Glutamatergic neuron (in vitro differentiated cells): Measurements from ENCODE around the gene BAHD1. TPM values are rescaled to one million over a fixed set of nuclear protein-coding genes. Genes with fewer than 3 reads are reported as not detected.
"Not testable (repeated sequence)": the region's sequence is repeated elsewhere in the genome, so short reads cannot be mapped to it uniquely, and the experiment has no call there.

Source experiments
- DNase-seq: peaks from one replicate; pipeline ENCODE4 v3.0.0; 2022
- H3K27ac Mint-ChIP-seq: one replicate; pipeline ENCODE4 v1.8.0; 2020; ENCODE audit warnings: mild to moderate bottlenecking, mixed read lengths, inconsistent platforms; ENCODE audit not compliant: unreplicated experiment
- H3K27me3 Mint-ChIP-seq: one replicate; pipeline ENCODE4 v1.8.0; 2020; ENCODE audit warnings: mild to moderate bottlenecking, moderate library complexity, mixed read lengths, inconsistent platforms; ENCODE audit not compliant: unreplicated experiment
- H3K36me3 Mint-ChIP-seq: one replicate; pipeline ENCODE4 v1.8.0; 2020; ENCODE audit warnings: mild to moderate bottlenecking, mixed read lengths, inconsistent platforms; ENCODE audit not compliant: unreplicated experiment
- H3K4me1 Mint-ChIP-seq: one replicate; pipeline ENCODE4 v1.8.0; 2020; ENCODE audit warnings: mild to moderate bottlenecking, low read depth, mixed read lengths, inconsistent platforms; ENCODE audit not compliant: unreplicated experiment
- H3K4me3 Mint-ChIP-seq: one replicate; pipeline ENCODE4 v1.8.0; 2020; ENCODE audit warnings: mild to moderate bottlenecking, mixed read lengths, inconsistent platforms; ENCODE audit not compliant: unreplicated experiment
- H3K9me3 Mint-ChIP-seq: one replicate; pipeline ENCODE4 v1.8.0; 2020; ENCODE audit warnings: mild to moderate bottlenecking, moderate library complexity, mixed read lengths, inconsistent platforms; ENCODE audit not compliant: unreplicated experiment
- total RNA-seq: library from RNA; stranded (reverse); fragmentation: NEBNext Ultra II Directional; extraction: Animal tissue kit (Norgen Biotek cat#: 25700); gene quantifications from one replicate; pipeline ENCODE4 v1.2.1, GENCODE V29; 2021; ENCODE audit not compliant: unreplicated experiment
- TF ChIP-seq, protein P1 (sequence below): fragments of 200-600 bp; sonication (generic); IDR thresholded peaks from one replicate; pipeline ENCODE4 v1.5.0; 2021; ENCODE audit not compliant: partially characterized antibody, unreplicated experiment

BAHD1 gene
- total RNA-seq, 1 donor from 2014 or later, result 29.9 TPM

DNA sequence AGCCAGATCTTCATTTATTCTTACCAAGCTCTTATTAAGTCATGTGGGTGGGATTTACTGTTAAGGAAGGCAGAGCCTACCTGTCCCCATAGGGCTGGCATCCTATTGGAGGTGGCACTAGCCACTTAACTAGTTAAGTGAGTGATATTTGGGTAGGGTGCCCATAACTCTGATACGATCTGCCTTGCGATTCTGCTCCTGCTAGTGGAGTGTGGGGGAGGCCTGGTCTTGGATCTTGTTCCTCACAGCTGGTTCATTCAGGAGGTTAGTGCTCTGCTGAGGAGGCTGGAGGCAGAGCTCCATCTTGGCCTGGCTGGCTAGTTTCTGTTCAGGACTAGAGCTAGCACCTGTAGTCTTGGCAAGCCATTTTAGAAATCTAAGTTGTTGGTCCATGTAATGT lies 9.3 kb downstream of the BAHD1 start:
- Mint-ChIP-seq H3K4me3 (no peak overlapping the region), H3K27me3 (peaks cover 3% of the 10 kb centered on the region), H3K27ac (no peak overlapping the region), H3K9me3 (peaks cover 5% of the 10 kb centered on the region), H3K4me1 (peaks cover 14% of the 10 kb centered on the region), H3K36me3 (no peaks in the 10 kb centered on the region)
- TF ChIP-seq, protein P1, sequence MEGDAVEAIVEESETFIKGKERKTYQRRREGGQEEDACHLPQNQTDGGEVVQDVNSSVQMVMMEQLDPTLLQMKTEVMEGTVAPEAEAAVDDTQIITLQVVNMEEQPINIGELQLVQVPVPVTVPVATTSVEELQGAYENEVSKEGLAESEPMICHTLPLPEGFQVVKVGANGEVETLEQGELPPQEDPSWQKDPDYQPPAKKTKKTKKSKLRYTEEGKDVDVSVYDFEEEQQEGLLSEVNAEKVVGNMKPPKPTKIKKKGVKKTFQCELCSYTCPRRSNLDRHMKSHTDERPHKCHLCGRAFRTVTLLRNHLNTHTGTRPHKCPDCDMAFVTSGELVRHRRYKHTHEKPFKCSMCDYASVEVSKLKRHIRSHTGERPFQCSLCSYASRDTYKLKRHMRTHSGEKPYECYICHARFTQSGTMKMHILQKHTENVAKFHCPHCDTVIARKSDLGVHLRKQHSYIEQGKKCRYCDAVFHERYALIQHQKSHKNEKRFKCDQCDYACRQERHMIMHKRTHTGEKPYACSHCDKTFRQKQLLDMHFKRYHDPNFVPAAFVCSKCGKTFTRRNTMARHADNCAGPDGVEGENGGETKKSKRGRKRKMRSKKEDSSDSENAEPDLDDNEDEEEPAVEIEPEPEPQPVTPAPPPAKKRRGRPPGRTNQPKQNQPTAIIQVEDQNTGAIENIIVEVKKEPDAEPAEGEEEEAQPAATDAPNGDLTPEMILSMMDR, result no peak
- no peak for DNase-seq

GRCh38 chr15:40451527-40452158 lies 10.9 kb downstream of the BAHD1 start:
- Mint-ChIP-seq H3K27ac (no peak overlapping the region), H3K36me3 (no peaks in the 10 kb centered on the region), H3K27me3 (peaks cover 3% of the 10 kb centered on the region), H3K4me1 (peaks cover 23% of the 10 kb centered on the region), H3K4me3 (no peak overlapping the region), H3K9me3 (peaks cover 5% of the 10 kb centered on the region)
- no peak for DNase-seq
- TF ChIP-seq, protein P1, result no peak

- Mint-ChIP-seq H3K9me3 (peaks cover 5% of the 10 kb centered on the region), H3K27ac (no peak overlapping the region), H3K4me1 (peaks cover 24% of the 10 kb centered on the region), H3K27me3 (peaks cover 3% of the 10 kb centered on the region), H3K4me3 (no peak overlapping the region), H3K36me3 (no peaks in the 10 kb centered on the region)
- TF ChIP-seq, protein P1, result no peak
- DNase-seq, result no peak
Observed at GRCh38 chr15:40452296-40453090, 11.7 kb downstream of the BAHD1 start.

GRCh38 chr15:40453941-40454340 lies 13.2 kb downstream of the BAHD1 start:
- not testable (repeated sequence) for H3K27me3 Mint-ChIP-seq, H3K27ac Mint-ChIP-seq, H3K9me3 Mint-ChIP-seq, H3K4me3 Mint-ChIP-seq, H3K36me3 Mint-ChIP-seq, DNase-seq
- H3K4me1 Mint-ChIP-seq, result peaks cover 27% of the 10 kb centered on the region

- TF ChIP-seq, protein P1, result no peak
- peaks cover 7% of the 10 kb centered on the region for H3K9me3 Mint-ChIP-seq
- no peak overlapping the region for H3K4me3 Mint-ChIP-seq
- DNase-seq, result no peak
- H3K27me3 Mint-ChIP-seq, result peaks cover 3% of the 10 kb centered on the region
- no peaks in the 10 kb centered on the region for H3K36me3 Mint-ChIP-seq
- H3K4me1 Mint-ChIP-seq, result peaks cover 27% of the 10 kb centered on the region
- H3K27ac Mint-ChIP-seq, result peak overlapping the region; percentile 48
Observed at GRCh38 chr15:40454904-40455391, 14.2 kb downstream of the BAHD1 start.
